LNCaP clone FGC (cell line): ENCODE data around the gene RPS6KA4.

Experiments used
- DNase-seq: peaks from one replicate; pipeline ENCODE4 v3.0.0-alpha.2; 2011; ENCODE audit warnings: low read depth
- H3K4me3 ChIP-seq: 2 replicates; pipeline ENCODE4 v1.5.1; 2011; ENCODE audit warnings: mild to moderate bottlenecking, low read depth, low read length, control low read depth
- CTCF ChIP-seq: IDR thresholded peaks from 2 replicates; pipeline ENCODE4 v1.5.1; 2012; ENCODE audit warnings: mild to moderate bottlenecking; ENCODE audit not compliant: control insufficient read depth, insufficient read depth; ENCODE audit errors: extremely low read depth

RPS6KA4 gene

GRCh38 chr11:64361659-64362058, 2.7 kb downstream of the RPS6KA4 start:
- no peak overlapping the region for H3K4me3 ChIP-seq
- no peak for DNase-seq
- TF ChIP-seq CTCF: no peak

- H3K4me3 ChIP-seq: no peak overlapping the region
- no peak for DNase-seq
- no peak for TF ChIP-seq CTCF
These were observed 3.4 kb downstream of the RPS6KA4 start for GRCh38 chr11:64362339-64362738.

- TF ChIP-seq CTCF: no peak
- no peak overlapping the region for H3K4me3 ChIP-seq
- DNase-seq: no peak
These were observed 5.5 kb downstream of the RPS6KA4 start for GRCh38 chr11:64364435-64364834.

GRCh38 chr11:64364911-64365310, 5.9 kb downstream of the RPS6KA4 start:
- no peak for DNase-seq
- no peak for TF ChIP-seq CTCF

GRCh38 chr11:64366751-64367150, 7.8 kb downstream of the RPS6KA4 start:
- no peak for DNase-seq
- H3K4me3 ChIP-seq: no peak overlapping the region
- TF ChIP-seq CTCF: no peak

More at GRCh38 chr11:64364911-64365310, 5.9 kb downstream of the RPS6KA4 start:
- H3K4me3 ChIP-seq: no peak overlapping the region

GRCh38 chr11:64367931-64368672, 9.1 kb downstream of the RPS6KA4 start:
- no peak for DNase-seq
- no peak for TF ChIP-seq CTCF
- no peak overlapping the region for H3K4me3 ChIP-seq

- TF ChIP-seq CTCF: no peak
- no peak overlapping the region for H3K4me3 ChIP-seq
- DNase-seq: no peak
These were observed 9.7 kb downstream of the RPS6KA4 start for GRCh38 chr11:64368673-64369074.
